Measurements from ENCODE around the gene RIBC2. TPM values are rescaled to one million over a fixed set of nuclear protein-coding genes. Genes with fewer than 3 reads are reported as not detected.

Gene RIBC2
- total and polyA plus RNA-seq, 2 of the 4 experiments (the other 2 are of a cell fraction): 0.29 to 0.36 TPM

DNA sequence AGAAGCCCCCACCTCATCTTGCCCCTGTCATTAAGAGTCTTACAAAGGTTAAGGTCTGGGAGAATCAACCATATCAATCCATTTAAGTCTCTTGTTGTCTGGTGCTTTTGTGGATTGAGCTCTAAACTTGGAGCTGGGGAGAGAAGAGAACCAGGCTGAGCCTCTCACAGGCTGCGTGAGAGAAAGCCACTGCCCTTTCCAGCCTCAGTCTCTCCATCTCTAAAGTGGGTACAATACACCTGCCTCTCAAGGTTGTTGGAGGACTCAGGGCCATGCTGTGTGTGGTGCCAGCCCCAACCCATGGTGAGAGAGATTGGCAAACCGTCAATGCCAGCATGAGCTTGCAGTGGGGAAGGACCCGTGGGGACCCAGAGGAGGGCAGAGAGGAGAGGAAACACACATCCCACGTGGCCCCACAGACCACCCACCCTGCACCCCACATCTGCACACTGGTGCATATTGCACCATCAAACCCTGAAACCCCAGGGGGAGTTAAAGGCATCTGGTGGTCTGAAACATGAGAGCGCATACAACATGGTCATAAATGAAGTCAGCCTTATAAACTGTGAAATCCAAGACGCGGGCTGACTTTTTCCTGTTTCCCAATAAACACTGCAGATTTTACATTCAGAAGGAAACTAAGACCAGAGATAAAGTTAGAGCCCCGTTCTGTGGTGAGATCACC lies 61.7 kb downstream of the RIBC2 start:
- dilution Hi-C loops (cut with HindIII; ENCODE audit: low sequenced_read_pairs, unreplicated experiment): no loop called here
- Histone ChIP-seq H3K4me1 (ENCODE audit: control insufficient read depth, insufficient read depth, low read length) (peaks cover 29% of the 10 kb centered on the region), H3K23ac (ENCODE audit: low read depth, low read length) (no peak overlapping the region), H3K56ac (ENCODE audit: extremely low read depth, insufficient read depth, low read length) (no peak overlapping the region), H4K8ac (ENCODE audit: low read depth in 2 of 2, low read length in 2 of 2) (peak overlapping the region in 1 of 2 experiments; percentile 36; a peak in 1 of 4 replicates), H2AK5ac (ENCODE audit: low read depth, low read length) (peak overlapping the region; percentile 86; the same call in 1 of the 2 replicates), H3K4ac (ENCODE audit: low read depth, low read length) (peak overlapping the region; percentile 96), H4K20me1 (ENCODE audit: insufficient read depth, low read length) (no peaks in the 10 kb centered on the region), H3K27ac (ENCODE audit: insufficient read depth, low read length) (peak overlapping the region; percentile 64; the same call in 1 of the 2 replicates), H3K79me1 (ENCODE audit: low read depth in 1 of 2, low read length in 2 of 2) (no peaks in the 10 kb centered on the region), H2BK15ac (ENCODE audit: low read depth, low read length) (peak overlapping the region; percentile 87; the same call in 2 of the 3 replicates), H3K9me1 (ENCODE audit: insufficient read depth, low read length) (peaks cover 14% of the 10 kb centered on the region), H3K4me2 (ENCODE audit: low read depth, low read length) (peak overlapping the region; percentile 42; the same call in 1 of the 2 replicates), H2BK120ac (ENCODE audit: low read depth, low read length) (peak overlapping the region; percentile 97), H3K9ac (ENCODE audit: low read depth, low read length) (no peak overlapping the region), H2BK20ac (ENCODE audit: low read depth, low read length) (peak overlapping the region; percentile 98), H4K91ac (ENCODE audit: insufficient read depth, low read depth, low read length) (peak overlapping the region; percentile 58), H4K5ac (ENCODE audit: low read depth, low read length) (peak overlapping the region; percentile 69), H2AK9ac (replicated peaks; ENCODE audit: low read depth, low read length, poor library complexity) (peak overlapping the region; percentile 58), H3K36me3 (ENCODE audit: control insufficient read depth, insufficient read depth, low read length) (no peaks in the 10 kb centered on the region), H3K4me3 (ENCODE audit: insufficient read depth, low read depth, low read length) (no peak overlapping the region), H3K27me3 (ENCODE audit: control insufficient read depth, insufficient read depth, low read length) (no peaks in the 10 kb centered on the region), H3K14ac (replicated peaks; ENCODE audit: low read depth, low read length) (peak overlapping the region; percentile 73; the same call in 1 of the 2 replicates), H3K18ac (ENCODE audit: low read depth, low read length) (peak overlapping the region; percentile 76), H3K9me3 (ENCODE audit: control insufficient read depth, insufficient read depth, low read length) (no peaks in the 10 kb centered on the region), H2BK5ac (ENCODE audit: low read depth, low read length, poor library complexity, severe bottlenecking) (no peak overlapping the region), H2AFZ (replicated peaks; ENCODE audit: low read length, poor library complexity) (peak overlapping the region; percentile 52)
- intact Hi-C loops (cut with micrococcal nuclease): no loop called here
- CTCF ChIA-PET: no interaction called here
- TF ChIP-seq POLR2A (IDR thresholded peaks at IDR 0.05; ENCODE audit: low read depth, low read length): no peak
- no peak for TF ChIP-seq SMC3 (IDR thresholded peaks at IDR 0.05; ENCODE audit: low read depth, low read length)
- no peak for TF ChIP-seq CTCF (conservative IDR thresholded peaks at IDR 0.05; ENCODE audit: low read depth, low read length)
- POLR2A ChIA-PET (ENCODE audit: unreplicated experiment): no interaction called here
- WGBS, 2 experiments (ENCODE audit: extremely low coverage in 2 of 2, insufficient read length in 1 of 2): no CpG with 5 or more reads among the region's 8 CpGs
- BruUV-seq (replicated peaks): no TSS peak
- ATAC-seq (ENCODE audit: low read depth) (no peak), DNase-seq (peak; percentile 57)
- in situ Hi-C loops (cut with MboI; ENCODE audit: low sequenced_read_pairs): no loop called here

Data from IMR-90 (cell line).